SK-N-SH treated with all-trans-retinoic acid at 6 μM for 48 hours (cell line): ENCODE results near the gene GNAS-AS1.

Experiments
- ATAC-seq: fragments of 200-7000 bp; cut with Tn5 transposase; 3 replicates; pipeline ENCODE4 v1.9.1; 2020; ENCODE audit warnings: mild to moderate bottlenecking, moderate library complexity
- ARNTL ChIP-seq: fragments of 450-650 bp; formaldehyde crosslinking; IDR thresholded peaks from 2 replicates; pipeline ENCODE4 v1.5.0; 2020; ENCODE audit warnings: low read depth, mild to moderate bottlenecking, moderate library complexity, borderline replicate concordance
- BACH2 ChIP-seq: fragments of 250-450 bp; sonication (Bioruptor Pico); IDR thresholded peaks from 2 replicates; pipeline ENCODE4 v1.9.0; 2021; ENCODE audit warnings: mild to moderate bottlenecking, borderline replicate concordance
- CSDC2 ChIP-seq: fragments of 250-450 bp; sonication (Bioruptor Pico); IDR thresholded peaks from 2 replicates; pipeline ENCODE4 v1.5.0; 2020; ENCODE audit warnings: mild to moderate bottlenecking, moderate library complexity
- ESRRG ChIP-seq: fragments of 250-450 bp; sonication (Bioruptor Pico); IDR thresholded peaks from 2 replicates; pipeline ENCODE4 v1.6.1; 2021; ENCODE audit warnings: mild to moderate bottlenecking
- GLIS3 ChIP-seq: fragments of 250-450 bp; sonication (Bioruptor Pico); IDR thresholded peaks from 2 replicates; pipeline ENCODE4 v1.5.0; 2020; ENCODE audit warnings: mild to moderate bottlenecking, moderate library complexity
- ISL1 ChIP-seq: fragments of 250-450 bp; sonication (Bioruptor Pico); IDR thresholded peaks from 2 replicates; pipeline ENCODE4 v2.1.2; 2022; ENCODE audit warnings: mild to moderate bottlenecking, moderate library complexity
- OSR1 ChIP-seq: fragments of 250-450 bp; sonication (Bioruptor Pico); IDR thresholded peaks from 2 replicates; pipeline ENCODE4 v1.8.0; 2022; ENCODE audit warnings: moderate library complexity, mild to moderate bottlenecking, inconsistent platforms
- PPARA ChIP-seq: fragments of 250-450 bp; sonication (Bioruptor Pico); IDR thresholded peaks from 2 replicates; pipeline ENCODE4 v1.5.0; 2020; ENCODE audit warnings: mild to moderate bottlenecking, borderline replicate concordance
- RARB ChIP-seq: fragments of 250-450 bp; sonication (Bioruptor Pico); IDR thresholded peaks from 2 replicates; pipeline ENCODE4 v1.8.0; 2021; ENCODE audit warnings: mild to moderate bottlenecking, moderate library complexity
- SNAI2 ChIP-seq: fragments of 250-450 bp; sonication (Bioruptor Pico); IDR thresholded peaks from 2 replicates; pipeline ENCODE4 v1.5.0; 2020; ENCODE audit warnings: mild to moderate bottlenecking, moderate library complexity
- TCF4 ChIP-seq: fragments of 250-450 bp; sonication (Bioruptor Pico); IDR thresholded peaks from 2 replicates; pipeline ENCODE4 v1.8.0; 2021; ENCODE audit warnings: mild to moderate bottlenecking, moderate library complexity, borderline replicate concordance
- TOX ChIP-seq: fragments of 250-450 bp; sonication (Bioruptor Pico); IDR thresholded peaks from 2 replicates; pipeline ENCODE4 v1.8.0; 2021; ENCODE audit warnings: mild to moderate bottlenecking, moderate library complexity, borderline replicate concordance
- ZC3H10 ChIP-seq: fragments of 250-450 bp; sonication (Bioruptor Pico); IDR thresholded peaks from 2 replicates; pipeline ENCODE4 v1.5.1; 2021; ENCODE audit warnings: mild to moderate bottlenecking, moderate library complexity
- ZFP3 ChIP-seq: fragments of 250-450 bp; sonication (Bioruptor Pico); IDR thresholded peaks from 2 replicates; pipeline ENCODE4 v1.5.0; 2020; ENCODE audit warnings: mild to moderate bottlenecking, moderate library complexity
- ZFP30 ChIP-seq: fragments of 450-650 bp; formaldehyde crosslinking; IDR thresholded peaks from 2 replicates; pipeline ENCODE4 v1.5.0; 2022; ENCODE audit warnings: mild to moderate bottlenecking, moderate library complexity
- ZNF565 ChIP-seq: fragments of 450-650 bp; formaldehyde crosslinking; conservative IDR thresholded peaks from 2 replicates; pipeline ENCODE4 v1.5.0; 2020; ENCODE audit warnings: low read depth, mild to moderate bottlenecking, moderate library complexity
- ZNF70 ChIP-seq: fragments of 450-650 bp; formaldehyde crosslinking; IDR thresholded peaks from 2 replicates; pipeline ENCODE4 v1.5.0; 2020; ENCODE audit warnings: mild to moderate bottlenecking, moderate library complexity
- ZNF8 ChIP-seq: fragments of 450-650 bp; formaldehyde crosslinking; IDR thresholded peaks from 2 replicates; pipeline ENCODE4 v1.5.0; 2020; ENCODE audit warnings: mild to moderate bottlenecking, moderate library complexity
- TF ChIP-seq, protein P1 (sequence below): fragments of 250-450 bp; sonication (Bioruptor Pico); IDR thresholded peaks from 2 replicates; pipeline ENCODE4 v1.5.1; 2020; ENCODE audit warnings: low read depth, mild to moderate bottlenecking, moderate library complexity
- TF ChIP-seq, protein P2 (sequence below): fragments of 250-450 bp; sonication (Bioruptor Pico); IDR thresholded peaks from 2 replicates; pipeline ENCODE4 v1.5.1; 2021; ENCODE audit warnings: mild to moderate bottlenecking, moderate library complexity
- TF ChIP-seq, protein P3 (sequence below): fragments of 250-450 bp; sonication (Bioruptor Pico); IDR thresholded peaks from 2 replicates; pipeline ENCODE4 v1.5.0; 2020; ENCODE audit warnings: mild to moderate bottlenecking, moderate library complexity
- TF ChIP-seq, protein P4 (sequence below): fragments of 250-450 bp; sonication (Bioruptor Pico); IDR thresholded peaks from 2 replicates; pipeline ENCODE4 v1.8.0; 2021; ENCODE audit warnings: low read depth, mild to moderate bottlenecking, moderate library complexity, borderline replicate concordance

The GNAS-AS1 gene

DNA sequence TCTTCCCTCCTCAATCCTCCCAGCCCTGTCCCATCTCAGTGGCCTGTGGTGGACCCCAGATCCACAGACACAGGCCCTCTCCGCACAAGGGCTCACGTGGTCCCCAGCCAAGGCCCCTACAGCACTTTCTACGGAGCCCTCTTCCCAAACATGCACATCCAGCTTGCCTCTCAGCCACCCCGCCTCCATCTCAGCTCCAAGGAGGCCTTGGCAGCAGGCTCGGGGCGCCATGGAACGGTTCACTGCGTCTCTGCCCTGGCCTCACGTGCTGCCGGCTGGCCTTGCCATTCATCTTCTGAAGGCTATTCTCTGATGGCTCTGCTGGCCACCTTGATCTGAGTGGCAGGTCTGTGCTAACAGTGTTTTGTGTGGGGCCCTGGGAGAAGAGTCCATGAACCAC is 33.0 kb downstream of the GNAS-AS1 start:
- TF ChIP-seq BACH2 (CRISPR knock-in tag) (no peak), ZFP30 (CRISPR knock-in tag) (no peak), ESRRG (CRISPR knock-in tag) (no peak), ZNF8 (CRISPR knock-in tag) (no peak), ISL1 (CRISPR knock-in tag) (no peak), ZNF565 (no peak)
- TF ChIP-seq, protein P1, sequence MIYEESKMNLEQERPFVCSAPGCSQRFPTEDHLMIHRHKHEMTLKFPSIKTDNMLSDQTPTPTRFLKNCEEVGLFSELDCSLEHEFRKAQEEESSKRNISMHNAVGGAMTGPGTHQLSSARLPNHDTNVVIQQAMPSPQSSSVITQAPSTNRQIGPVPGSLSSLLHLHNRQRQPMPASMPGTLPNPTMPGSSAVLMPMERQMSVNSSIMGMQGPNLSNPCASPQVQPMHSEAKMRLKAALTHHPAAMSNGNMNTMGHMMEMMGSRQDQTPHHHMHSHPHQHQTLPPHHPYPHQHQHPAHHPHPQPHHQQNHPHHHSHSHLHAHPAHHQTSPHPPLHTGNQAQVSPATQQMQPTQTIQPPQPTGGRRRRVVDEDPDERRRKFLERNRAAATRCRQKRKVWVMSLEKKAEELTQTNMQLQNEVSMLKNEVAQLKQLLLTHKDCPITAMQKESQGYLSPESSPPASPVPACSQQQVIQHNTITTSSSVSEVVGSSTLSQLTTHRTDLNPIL: no peak

DNA sequence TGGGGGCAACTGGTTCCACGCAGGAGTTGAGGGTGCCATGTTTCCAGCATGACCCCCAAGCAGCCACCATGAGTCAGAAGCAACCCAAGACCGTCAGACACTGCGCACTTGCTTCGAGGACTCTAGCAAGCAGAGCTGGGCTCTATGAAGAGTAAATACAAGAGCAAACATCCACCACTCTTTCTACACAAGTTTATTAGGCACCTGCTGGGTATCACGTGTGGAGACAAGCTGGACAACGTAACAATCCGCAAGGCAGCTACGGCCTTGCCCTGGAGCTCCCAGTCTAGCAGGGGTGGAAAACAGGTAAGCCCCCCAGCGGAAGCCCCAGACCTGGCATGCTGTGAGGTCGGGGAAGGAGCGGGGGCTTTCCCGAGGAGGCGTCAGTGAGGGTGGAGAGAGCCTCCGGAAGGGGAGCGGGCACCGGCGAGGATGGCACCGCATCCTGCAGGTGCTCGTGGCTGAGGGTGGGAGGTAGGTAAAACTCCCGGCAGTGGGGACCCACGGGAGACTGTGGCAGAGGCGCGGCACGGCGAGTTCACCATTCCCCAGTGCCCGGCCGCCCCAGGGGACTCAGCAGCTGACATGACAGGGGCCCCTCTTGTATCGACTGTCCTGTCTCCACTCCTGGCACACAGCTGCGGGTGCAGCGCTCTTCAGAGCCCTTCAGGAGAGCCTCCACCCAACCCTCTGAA is 33.6 kb downstream of the GNAS-AS1 start:
- no peak for ATAC-seq
- TF ChIP-seq SNAI2: no peak
- TF ChIP-seq ISL1 (CRISPR knock-in tag): no peak
- no peak for TF ChIP-seq PPARA (CRISPR knock-in tag)
- TF ChIP-seq, protein P2, sequence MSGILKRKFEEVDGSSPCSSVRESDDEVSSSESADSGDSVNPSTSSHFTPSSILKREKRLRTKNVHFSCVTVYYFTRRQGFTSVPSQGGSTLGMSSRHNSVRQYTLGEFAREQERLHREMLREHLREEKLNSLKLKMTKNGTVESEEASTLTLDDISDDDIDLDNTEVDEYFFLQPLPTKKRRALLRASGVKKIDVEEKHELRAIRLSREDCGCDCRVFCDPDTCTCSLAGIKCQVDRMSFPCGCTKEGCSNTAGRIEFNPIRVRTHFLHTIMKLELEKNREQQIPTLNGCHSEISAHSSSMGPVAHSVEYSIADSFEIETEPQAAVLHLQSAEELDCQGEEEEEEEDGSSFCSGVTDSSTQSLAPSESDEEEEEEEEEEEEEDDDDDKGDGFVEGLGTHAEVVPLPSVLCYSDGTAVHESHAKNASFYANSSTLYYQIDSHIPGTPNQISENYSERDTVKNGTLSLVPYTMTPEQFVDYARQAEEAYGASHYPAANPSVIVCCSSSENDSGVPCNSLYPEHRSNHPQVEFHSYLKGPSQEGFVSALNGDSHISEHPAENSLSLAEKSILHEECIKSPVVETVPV (CRISPR knock-in tag): no peak
- TF ChIP-seq ZFP30 (CRISPR knock-in tag): no peak
- TF ChIP-seq ZC3H10 (CRISPR knock-in tag): no peak
- TF ChIP-seq TOX (CRISPR knock-in tag): no peak
- TF ChIP-seq, protein P3, sequence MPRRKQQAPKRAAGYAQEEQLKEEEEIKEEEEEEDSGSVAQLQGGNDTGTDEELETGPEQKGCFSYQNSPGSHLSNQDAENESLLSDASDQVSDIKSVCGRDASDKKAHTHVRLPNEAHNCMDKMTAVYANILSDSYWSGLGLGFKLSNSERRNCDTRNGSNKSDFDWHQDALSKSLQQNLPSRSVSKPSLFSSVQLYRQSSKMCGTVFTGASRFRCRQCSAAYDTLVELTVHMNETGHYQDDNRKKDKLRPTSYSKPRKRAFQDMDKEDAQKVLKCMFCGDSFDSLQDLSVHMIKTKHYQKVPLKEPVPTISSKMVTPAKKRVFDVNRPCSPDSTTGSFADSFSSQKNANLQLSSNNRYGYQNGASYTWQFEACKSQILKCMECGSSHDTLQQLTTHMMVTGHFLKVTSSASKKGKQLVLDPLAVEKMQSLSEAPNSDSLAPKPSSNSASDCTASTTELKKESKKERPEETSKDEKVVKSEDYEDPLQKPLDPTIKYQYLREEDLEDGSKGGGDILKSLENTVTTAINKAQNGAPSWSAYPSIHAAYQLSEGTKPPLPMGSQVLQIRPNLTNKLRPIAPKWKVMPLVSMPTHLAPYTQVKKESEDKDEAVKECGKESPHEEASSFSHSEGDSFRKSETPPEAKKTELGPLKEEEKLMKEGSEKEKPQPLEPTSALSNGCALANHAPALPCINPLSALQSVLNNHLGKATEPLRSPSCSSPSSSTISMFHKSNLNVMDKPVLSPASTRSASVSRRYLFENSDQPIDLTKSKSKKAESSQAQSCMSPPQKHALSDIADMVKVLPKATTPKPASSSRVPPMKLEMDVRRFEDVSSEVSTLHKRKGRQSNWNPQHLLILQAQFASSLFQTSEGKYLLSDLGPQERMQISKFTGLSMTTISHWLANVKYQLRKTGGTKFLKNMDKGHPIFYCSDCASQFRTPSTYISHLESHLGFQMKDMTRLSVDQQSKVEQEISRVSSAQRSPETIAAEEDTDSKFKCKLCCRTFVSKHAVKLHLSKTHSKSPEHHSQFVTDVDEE: no peak
- TF ChIP-seq ZNF8 (CRISPR knock-in tag): no peak
- TF ChIP-seq ESRRG (CRISPR knock-in tag): no peak
- TF ChIP-seq BACH2 (CRISPR knock-in tag): no peak
- TF ChIP-seq, protein P4, sequence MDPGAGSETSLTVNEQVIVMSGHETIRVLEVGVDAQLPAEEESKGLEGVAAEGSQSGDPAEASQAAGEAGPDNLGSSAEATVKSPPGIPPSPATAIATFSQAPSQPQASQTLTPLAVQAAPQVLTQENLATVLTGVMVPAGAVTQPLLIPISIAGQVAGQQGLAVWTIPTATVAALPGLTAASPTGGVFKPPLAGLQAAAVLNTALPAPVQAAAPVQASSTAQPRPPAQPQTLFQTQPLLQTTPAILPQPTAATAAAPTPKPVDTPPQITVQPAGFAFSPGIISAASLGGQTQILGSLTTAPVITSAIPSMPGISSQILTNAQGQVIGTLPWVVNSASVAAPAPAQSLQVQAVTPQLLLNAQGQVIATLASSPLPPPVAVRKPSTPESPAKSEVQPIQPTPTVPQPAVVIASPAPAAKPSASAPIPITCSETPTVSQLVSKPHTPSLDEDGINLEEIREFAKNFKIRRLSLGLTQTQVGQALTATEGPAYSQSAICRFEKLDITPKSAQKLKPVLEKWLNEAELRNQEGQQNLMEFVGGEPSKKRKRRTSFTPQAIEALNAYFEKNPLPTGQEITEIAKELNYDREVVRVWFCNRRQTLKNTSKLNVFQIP (CRISPR knock-in tag): no peak
- TF ChIP-seq RARB (CRISPR knock-in tag): no peak
- no peak for TF ChIP-seq GLIS3 (CRISPR knock-in tag)
- TF ChIP-seq OSR1 (CRISPR knock-in tag): no peak
- no peak for TF ChIP-seq CSDC2 (CRISPR knock-in tag)

More for the DNA sequence above, 33.0 kb downstream of the GNAS-AS1 start:
- no peak for ATAC-seq

DNA sequence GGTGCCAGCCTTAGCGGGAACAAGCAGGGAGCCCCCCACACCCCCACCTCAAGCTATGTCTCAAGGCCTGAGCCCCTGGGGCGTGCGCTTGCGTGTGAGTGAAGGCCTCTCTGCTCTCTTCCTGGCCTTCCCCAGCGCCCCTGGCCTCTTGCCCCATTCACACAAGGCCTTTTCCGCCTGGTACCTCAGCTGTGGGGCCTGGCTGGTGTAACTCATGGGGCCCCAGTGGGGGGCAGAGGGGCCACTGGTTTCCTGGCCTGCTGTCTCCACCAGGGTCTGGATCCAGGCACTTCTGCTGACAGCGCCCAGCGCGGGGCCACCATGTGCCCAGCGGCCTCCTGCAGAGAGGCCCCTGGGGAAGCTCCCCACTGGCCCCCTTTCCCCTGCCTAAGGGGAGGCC is 34.7 kb downstream of the GNAS-AS1 start:
- ATAC-seq: no peak
- no peak for TF ChIP-seq RARB (CRISPR knock-in tag)
- TF ChIP-seq PPARA (CRISPR knock-in tag): no peak
- TF ChIP-seq GLIS3 (CRISPR knock-in tag): no peak
- TF ChIP-seq TOX (CRISPR knock-in tag): no peak
- TF ChIP-seq OSR1 (CRISPR knock-in tag): no peak
- TF ChIP-seq, protein P4 (CRISPR knock-in tag): no peak
- no peak for TF ChIP-seq ARNTL (CRISPR knock-in tag)
- no peak for TF ChIP-seq ZFP3 (CRISPR knock-in tag)
- no peak for TF ChIP-seq ZC3H10 (CRISPR knock-in tag)
- no peak for TF ChIP-seq ISL1 (CRISPR knock-in tag)
- TF ChIP-seq TCF4 (CRISPR knock-in tag): no peak
- TF ChIP-seq BACH2 (CRISPR knock-in tag): no peak
- no peak for TF ChIP-seq ZNF70 (CRISPR knock-in tag)
- no peak for TF ChIP-seq ESRRG (CRISPR knock-in tag)
- TF ChIP-seq, all 23 proteins: peak for 0
